Fibroblast of skin of back (primary cell): ENCODE data around the gene SYNE3.

Experiments
- DNase-seq: peaks from one replicate; pipeline ENCODE4 v3.0.0-alpha.2; 2013

Gene SYNE3

GRCh38 chr14:95488376-95489213 is 27.9 kb downstream of the SYNE3 start:
- no peak for DNase-seq

DNA sequence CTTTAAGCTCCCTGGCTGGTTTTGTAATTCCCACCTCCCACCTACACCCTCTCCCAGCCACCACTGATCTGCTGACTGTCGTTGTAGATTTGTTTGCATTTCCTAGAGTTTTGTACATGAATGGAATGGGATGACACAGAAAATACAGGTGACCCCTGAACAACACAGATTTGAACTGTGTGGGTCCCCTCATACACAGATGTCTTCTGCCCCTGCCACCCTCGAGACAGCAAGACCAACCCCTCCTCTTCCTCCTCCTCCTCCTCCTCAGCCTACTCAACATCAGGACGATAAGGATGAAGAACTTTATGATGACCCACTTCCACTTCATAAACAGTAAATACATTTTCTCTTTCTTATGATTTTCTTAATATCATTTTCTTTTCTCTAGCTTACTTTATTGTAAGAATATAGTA is 28.8 kb downstream of the SYNE3 start:
- DNase-seq, result no peak

DNA sequence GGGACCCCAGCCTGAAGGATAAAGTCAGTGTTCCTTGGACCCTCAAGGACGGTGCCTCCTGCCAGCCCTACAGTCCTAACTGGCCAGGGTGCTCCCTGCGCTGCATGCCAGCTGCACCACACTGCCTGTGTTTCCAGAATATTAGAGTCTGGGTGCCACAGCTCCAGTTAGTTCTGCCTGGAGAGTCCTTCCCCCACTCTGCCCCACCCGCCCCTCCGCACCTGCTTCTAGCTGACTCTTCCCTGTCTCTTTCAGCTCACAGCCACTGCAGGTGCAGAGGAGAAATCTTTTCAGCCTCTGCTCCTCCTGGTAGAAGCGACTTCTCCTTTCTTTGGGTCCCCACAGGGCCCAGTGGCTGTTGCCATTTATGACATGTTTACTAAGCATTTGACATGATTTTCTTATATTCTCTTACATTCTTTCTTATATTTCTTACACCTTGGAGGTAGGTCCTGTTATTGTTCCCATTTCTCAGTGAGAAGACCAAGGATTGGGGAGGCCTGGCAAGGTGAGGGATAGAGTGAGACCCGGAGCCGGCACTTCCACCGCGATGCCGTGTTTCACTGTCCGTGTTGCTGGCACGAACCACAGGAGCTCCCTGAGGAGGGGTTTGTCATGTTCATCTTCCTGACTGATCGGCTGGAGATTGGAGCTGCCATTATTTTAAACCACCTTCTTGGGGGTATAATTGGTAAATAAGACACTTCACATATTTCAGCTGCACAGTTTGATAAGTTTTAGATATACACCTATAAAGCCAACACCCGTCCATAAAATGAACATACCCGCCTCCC is 29.4 kb downstream of the SYNE3 start:
- DNase-seq, result no peak

GRCh38 chr14:95485222-95485819 is 31.1 kb downstream of the SYNE3 start:
- peak; percentile 39 for DNase-seq

DNA sequence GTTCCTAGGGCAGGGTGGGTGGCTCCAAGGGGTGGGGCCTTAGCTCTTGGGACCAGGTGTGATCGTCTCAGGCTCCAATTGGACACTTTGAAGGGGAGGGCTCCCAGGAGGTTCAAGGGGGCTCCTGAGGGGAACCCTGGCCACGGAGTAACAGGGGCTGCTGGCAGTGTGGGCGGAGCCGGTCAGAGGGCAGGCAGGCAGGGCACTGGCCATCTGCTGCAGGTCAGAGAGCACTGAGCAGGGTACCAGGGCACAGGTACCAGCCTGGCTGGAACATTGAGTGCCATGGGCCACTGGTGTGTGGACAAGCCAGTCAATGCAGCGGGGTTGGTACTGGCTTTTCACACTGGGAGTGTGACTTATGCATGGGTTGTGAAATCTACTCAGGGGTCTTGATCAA is 32.2 kb downstream of the SYNE3 start:
- no peak for DNase-seq

DNA sequence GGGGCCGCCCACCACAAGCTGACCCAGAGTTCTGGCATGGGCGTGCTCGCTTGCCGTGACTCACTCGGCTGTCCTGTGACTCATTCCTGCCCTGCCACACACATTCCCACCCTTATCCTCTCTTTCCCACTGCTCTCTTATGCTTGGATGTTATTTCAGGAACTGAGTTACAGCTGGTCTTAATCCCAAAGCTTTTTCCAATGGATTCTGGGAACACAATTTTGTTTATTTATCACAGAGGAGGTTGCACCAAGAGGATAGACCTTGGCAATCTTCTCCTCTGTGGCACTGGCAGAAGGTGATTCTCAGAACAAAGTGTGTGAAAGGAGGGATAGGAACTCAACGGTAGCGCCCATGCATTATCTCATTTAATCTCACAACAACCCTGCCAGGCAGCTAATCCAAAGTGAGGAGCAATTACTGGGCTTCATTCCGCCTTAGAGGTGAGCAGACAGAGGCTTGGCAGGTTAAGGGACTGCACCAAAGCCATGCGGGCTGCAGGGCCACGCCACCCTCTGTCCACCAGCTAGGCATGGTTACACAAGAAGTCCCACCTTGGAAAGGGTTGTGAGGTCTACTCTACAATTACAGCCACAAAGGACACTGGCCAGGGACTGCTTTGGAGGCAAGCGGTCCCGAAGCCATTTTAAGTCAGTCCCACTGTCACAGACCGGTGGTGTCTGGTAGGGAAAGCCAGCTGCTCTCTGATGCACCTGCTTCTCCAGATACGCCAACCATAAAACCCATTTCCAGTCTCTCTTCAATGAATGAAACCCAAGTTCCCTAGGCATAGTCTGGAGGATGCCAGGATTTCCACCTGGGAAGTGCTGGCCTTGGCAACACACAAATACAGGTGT is 32.9 kb downstream of the SYNE3 start:
- DNase-seq, result peak; percentile 97

DNA sequence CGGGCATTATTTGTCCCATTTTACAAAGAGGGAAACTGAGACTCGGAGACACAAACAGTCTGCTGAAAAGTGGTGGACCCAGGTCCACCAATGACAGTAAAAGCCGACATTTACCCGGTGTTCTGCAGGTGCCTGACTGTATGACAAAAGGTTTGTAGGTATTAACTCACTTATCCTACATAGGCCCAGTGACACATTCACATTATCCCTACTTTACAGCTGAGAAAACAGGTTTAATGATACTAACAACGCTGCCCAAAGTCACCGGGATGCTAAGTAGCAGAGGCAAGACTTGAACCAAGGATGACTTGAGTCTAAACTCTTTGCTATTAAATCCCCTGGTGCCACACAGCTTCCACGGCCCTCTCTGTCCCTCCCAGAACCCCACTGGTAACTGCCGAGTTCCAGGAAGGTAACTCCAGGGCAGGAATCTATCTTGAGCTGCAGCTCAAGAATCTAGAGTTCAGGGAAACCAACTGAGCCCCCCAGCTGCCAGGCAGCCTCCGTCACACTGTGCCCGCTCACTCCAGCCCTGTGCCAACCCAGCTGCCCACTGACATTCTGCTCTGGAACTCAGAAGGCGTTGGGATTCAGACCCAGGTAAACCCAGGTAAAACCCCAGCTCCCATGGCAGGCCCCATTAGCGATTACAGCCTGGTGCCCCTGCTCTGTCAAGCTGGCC is 33.7 kb downstream of the SYNE3 start:
- peak; percentile 22 for DNase-seq

DNA sequence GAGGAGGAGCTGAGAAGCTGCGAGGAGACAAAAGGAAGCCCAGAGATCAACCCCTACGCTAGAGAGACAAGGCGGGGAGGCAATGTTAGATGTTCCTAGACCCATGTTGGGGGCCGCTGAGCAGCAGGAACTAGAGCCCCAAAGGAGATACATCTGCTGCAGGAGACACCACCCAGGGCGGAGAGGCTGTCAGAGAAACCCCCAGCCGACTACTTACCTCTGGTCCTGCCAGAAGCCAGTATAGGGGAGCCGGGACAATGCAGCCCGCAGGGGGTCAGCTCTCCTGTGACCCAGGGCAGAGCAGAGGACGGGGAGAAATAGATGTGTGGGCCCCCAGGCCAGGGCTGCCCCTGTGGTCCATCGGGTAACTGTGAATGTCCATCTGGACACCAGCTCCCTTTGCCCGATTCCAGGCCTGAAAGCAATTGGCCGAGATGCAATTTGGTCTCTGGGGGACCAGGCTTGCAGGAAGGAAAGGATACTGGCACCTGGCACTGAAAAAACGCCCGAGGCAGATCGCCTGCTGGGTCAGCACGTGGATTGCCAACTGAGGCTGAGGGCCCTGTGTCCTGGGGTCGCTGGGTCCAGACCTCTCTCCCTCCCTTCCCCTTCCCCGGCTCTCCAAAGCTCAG is 34.9 kb downstream of the SYNE3 start:
- no peak for DNase-seq

- no peak for DNase-seq
These were observed 35.6 kb downstream of the SYNE3 start for GRCh38 chr14:95480887-95481226.

DNA sequence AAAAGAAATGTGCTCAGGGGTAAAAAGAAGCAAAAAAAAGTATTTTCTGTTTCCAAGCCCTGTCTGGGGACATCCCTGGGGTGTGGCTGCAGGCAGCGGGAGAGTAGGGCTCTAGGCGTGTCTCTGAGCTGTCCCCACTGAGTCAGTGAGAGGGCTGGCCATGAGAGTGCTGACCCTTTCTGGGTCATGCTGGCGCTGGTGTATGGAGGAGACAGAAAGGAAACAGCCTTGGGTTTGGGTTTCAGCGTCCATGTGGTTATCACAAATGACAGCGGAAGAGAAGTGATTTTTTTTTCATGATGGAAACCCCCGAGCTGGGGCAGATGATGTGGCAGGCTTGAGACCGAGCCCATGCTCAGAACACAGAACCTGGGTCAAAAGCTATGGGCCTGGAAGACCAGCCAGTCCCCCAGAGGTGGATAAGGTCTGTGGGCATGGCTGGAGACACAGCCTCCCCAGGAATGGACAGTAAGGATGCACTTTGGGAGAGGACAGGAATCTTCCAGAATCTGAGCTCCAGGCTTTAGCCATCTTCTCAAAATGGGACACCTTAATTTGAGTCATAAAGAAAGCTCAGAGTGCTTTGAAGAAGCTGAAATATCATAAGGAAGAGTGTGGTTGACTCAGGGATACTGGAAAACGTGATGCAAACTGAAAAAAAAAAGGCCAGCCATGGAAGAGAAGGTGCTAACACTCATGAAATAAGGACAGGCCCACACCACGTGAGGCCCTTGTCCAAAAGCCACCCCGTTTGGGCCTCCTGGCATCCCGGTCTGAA is 36.2 kb downstream of the SYNE3 start:
- DNase-seq, result peak; percentile 56

- DNase-seq, result no peak
These were observed 37.0 kb downstream of the SYNE3 start for GRCh38 chr14:95479494-95479893.

- no peak for DNase-seq
These were observed 37.6 kb downstream of the SYNE3 start for GRCh38 chr14:95478818-95479217.

DNA sequence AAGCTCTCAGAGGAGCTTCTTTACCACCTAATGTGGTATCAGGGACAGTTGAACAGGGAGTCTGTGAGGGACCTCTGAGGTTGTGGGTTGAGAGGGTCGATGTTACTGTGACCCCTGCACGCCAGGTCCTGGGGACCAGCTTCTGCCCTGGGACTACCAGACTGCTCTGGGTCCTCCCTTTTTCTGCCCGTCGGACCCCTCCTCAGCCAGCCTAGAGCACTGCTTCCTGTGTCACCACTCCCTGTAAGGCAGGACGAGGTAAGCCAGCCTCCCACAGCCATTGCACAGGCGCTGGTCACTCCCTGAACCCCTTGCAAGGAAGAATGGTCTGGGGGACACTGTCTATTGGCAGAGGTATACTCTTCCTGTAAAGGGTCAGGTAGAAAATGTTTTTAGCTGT is 38.1 kb downstream of the SYNE3 start:
- DNase-seq, result no peak

DNA sequence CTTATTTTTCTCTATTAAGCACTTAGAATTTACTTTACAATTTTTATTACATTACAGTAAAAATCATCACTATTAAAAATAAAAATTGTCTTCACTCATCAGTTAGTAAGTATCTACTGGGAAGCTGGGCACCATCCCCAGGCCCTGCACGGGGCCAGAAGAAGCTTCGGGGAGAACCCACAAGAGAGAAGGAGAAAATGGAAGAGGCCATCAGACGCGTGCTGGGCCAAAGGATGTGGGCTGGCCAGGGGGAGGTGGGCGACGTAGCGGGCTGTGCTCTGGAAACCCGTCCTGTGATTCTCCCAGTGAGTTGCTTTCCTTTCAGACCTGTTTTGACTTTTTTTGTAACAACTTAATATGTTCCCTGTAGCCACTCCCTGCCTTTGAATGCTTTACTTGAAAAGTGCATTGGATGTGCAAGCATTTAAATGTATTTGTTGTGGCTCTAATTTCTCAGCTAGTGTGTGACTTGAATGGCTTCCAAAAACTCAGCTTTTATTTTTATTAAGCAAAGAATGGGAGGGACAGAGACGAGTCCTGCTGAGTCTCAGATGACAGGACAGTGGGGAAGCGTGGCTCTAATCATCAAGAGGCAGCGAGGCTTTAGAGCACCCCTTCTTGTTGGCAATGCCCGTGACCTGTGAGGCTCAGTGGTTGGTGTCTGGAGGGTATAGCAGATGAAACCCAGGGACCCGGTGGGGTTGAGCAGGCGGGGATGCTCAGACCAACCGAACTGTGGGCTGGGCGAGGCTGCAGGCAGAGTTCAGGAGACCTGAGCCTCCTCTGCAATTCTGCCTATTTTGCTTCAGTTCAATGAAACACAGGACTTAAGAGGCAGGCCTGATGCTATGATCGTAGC is 38.8 kb downstream of the SYNE3 start:
- peak; percentile 63 for DNase-seq

- no peak for DNase-seq
These were observed 39.7 kb downstream of the SYNE3 start for GRCh38 chr14:95476747-95477146.

DNA sequence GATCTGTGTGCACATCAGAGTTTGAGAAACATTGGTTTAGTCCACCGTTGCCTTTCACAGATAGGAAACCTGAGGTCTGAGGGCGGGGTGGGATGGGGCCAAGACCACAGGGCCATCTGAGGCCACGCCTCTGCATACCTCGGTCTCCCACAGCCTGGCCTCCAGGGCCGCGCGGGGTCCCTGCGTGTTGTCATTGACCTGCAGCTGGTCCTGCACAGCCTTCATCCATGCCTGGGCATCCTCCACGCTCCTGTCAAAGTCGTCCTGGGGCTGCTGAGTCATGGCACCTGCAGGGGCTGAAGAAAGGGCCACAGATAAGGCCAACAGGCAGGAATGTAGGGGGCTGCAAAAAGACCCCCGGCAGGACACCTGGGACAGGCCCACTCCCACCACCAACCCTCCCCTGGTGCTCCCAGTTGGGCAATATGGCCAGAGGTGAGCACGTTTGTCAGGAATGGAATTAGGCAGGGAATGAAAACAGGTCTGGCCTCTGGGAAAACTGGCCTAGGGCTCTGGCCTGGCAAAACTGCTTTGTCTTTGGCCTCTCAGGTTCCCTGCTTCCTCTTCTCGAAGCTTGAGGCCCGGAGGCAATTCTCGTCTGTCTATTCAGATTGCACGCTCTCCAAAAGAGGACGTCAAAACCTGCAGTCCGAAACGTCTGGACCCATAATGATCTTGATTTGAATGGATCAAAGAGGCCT is 40.8 kb downstream of the SYNE3 start:
- DNase-seq, result no peak

- DNase-seq, result no peak
These were observed 41.5 kb downstream of the SYNE3 start for GRCh38 chr14:95474941-95475340.

DNA sequence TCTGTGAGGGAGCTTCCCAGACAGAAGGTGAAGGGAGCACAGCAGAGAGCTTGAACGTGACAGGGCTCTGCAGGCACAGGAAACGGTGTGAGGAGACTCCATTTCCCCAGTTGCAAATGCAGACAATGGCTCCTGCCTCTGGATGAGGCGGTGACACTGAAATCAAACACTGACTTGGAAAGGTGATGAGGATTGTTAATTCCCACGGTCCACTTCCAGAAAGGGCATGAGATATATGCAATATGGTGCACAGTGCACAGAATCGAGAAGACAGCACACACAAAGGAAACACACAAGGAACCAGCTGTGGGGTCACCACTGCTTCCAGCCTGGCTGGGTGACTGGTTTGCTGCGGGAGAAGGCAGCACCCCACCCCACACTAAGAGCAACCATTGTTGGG is 42.0 kb downstream of the SYNE3 start:
- DNase-seq, result no peak

GRCh38 chr14:95472819-95473251 is 43.6 kb downstream of the SYNE3 start:
- no peak for DNase-seq
